MM.1S (cell line): ENCODE results near the gene KRT31.

Source experiments
- DNase-seq: peaks from one replicate; pipeline ENCODE4 v3.0.0-alpha.2; 2015
- H2AFZ ChIP-seq: fragments of 300-600 bp; sonication (generic); 2 replicates; pipeline ENCODE4 v1.6.0; 2016; ENCODE audit warnings: antibody characterized with exemption, low read length
- H3F3A ChIP-seq: fragments of 300-600 bp; sonication (generic); 2 replicates; pipeline ENCODE4 v1.6.1; 2016; ENCODE audit warnings: mild to moderate bottlenecking, antibody characterized with exemption, low read length, moderate library complexity, mixed read lengths; ENCODE audit not compliant: insufficient read depth
- H3K27ac ChIP-seq: fragments of 300-600 bp; sonication (generic); 2 replicates; pipeline ENCODE4 v1.5.1; 2016; ENCODE audit warnings: mild to moderate bottlenecking, low read length
- H3K27me3 ChIP-seq: fragments of 300-600 bp; sonication (generic); replicated peaks from 2 replicates; pipeline ENCODE4 v1.6.0; 2016; ENCODE audit warnings: low read length; ENCODE audit not compliant: insufficient read depth
- H3K36me3 ChIP-seq: fragments of 300-600 bp; sonication (generic); replicated peaks from 2 replicates; pipeline ENCODE4 v1.6.1; 2016; ENCODE audit warnings: mild to moderate bottlenecking, low read length, mixed read lengths; ENCODE audit not compliant: insufficient read depth
- H3K4me1 ChIP-seq: fragments of 300-600 bp; sonication (generic); 2 replicates; pipeline ENCODE4 v1.6.1; 2016; ENCODE audit warnings: low read length, mixed read lengths
- H3K4me2 ChIP-seq: fragments of 300-600 bp; sonication (generic); 2 replicates; pipeline ENCODE4 v1.6.0; 2016; ENCODE audit warnings: low read depth, low read length
- H3K4me3 ChIP-seq: fragments of 300-600 bp; sonication (generic); 2 replicates; pipeline ENCODE4 v1.5.1; 2016; ENCODE audit warnings: low read length, mixed read lengths
- H3K79me2 ChIP-seq: fragments of 300-600 bp; sonication (generic); 2 replicates; pipeline ENCODE4 v1.6.1; 2016; ENCODE audit warnings: mixed run types, low read length, mixed read lengths
- H3K9ac ChIP-seq: fragments of 300-600 bp; sonication (generic); 2 replicates; pipeline ENCODE4 v1.6.1; 2016; ENCODE audit warnings: low read length, mixed read lengths
- H3K9me2 ChIP-seq: fragments of 300-600 bp; sonication (generic); replicated peaks from 2 replicates; pipeline ENCODE4 v1.6.1; 2016; ENCODE audit warnings: mild to moderate bottlenecking, low read length, mixed read lengths; ENCODE audit not compliant: insufficient read depth
- H3K9me3 ChIP-seq: fragments of 300-600 bp; sonication (generic); replicated peaks from 2 replicates; pipeline ENCODE4 v1.6.1; 2016; ENCODE audit warnings: mild to moderate bottlenecking, low read length, mixed read lengths; ENCODE audit not compliant: insufficient read depth
- H4K20me1 ChIP-seq: fragments of 300-600 bp; sonication (generic); 2 replicates; pipeline ENCODE4 v1.6.1; 2016; ENCODE audit warnings: mild to moderate bottlenecking, low read length, moderate library complexity, mixed read lengths; ENCODE audit not compliant: insufficient read depth
- EZH2 ChIP-seq: fragments of 300-600 bp; sonication (generic); optimal IDR thresholded peaks from 2 replicates; pipeline ENCODE3; 2017; ENCODE audit warnings: low read depth, mild to moderate bottlenecking, antibody characterized with exemption, low read length, mixed read lengths
- EZH2phosphoT487 ChIP-seq: fragments of 300-600 bp; sonication (generic); IDR thresholded peaks from 2 replicates; pipeline ENCODE4 v1.6.1; 2018; ENCODE audit warnings: antibody characterized with exemption, low read length
- TF ChIP-seq, protein P1 (sequence below): fragments of 300-600 bp; sonication (generic); IDR thresholded peaks from 2 replicates; pipeline ENCODE4 v1.5.1; 2016; ENCODE audit warnings: antibody characterized with exemption, low read length, mixed read lengths

KRT31 gene

DNA sequence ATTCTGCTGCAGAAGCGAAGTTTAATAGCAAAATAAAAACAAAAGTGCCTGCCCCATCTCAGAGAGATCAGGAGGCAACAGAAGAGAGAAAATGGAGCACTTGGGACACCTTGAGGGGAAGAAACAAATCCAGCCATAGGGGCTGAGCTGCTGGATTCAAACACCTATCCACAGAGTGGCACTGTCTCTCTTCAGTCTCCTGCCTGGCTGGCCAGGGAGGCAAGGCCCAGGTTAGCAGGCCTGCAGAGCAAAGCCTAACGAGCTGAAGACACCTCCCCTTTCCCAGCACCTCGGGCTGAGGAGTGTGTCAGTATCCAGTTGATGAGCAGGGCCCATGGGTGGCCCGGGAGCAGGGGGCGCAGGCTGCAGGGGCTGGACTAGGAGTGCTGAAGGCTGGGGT, 8.8 kb upstream of the KRT31 start:
- Histone ChIP-seq H3K27me3 (no peaks in the 10 kb centered on the region), H3K4me3 (no peak overlapping the region), H4K20me1 (no peaks in the 10 kb centered on the region), H2AFZ (no peak overlapping the region), H3K79me2 (no peaks in the 10 kb centered on the region), H3F3A (no peaks in the 10 kb centered on the region), H3K9ac (no peak overlapping the region), H3K27ac (no peak overlapping the region), H3K4me2 (no peak overlapping the region), H3K36me3 (no peaks in the 10 kb centered on the region), H3K9me2 (no peaks in the 10 kb centered on the region), H3K4me1 (no peaks in the 10 kb centered on the region), H3K9me3 (no peaks in the 10 kb centered on the region)
- TF ChIP-seq EZH2phosphoT487 (no peak), EZH2 (no peak)
- TF ChIP-seq, protein P1, sequence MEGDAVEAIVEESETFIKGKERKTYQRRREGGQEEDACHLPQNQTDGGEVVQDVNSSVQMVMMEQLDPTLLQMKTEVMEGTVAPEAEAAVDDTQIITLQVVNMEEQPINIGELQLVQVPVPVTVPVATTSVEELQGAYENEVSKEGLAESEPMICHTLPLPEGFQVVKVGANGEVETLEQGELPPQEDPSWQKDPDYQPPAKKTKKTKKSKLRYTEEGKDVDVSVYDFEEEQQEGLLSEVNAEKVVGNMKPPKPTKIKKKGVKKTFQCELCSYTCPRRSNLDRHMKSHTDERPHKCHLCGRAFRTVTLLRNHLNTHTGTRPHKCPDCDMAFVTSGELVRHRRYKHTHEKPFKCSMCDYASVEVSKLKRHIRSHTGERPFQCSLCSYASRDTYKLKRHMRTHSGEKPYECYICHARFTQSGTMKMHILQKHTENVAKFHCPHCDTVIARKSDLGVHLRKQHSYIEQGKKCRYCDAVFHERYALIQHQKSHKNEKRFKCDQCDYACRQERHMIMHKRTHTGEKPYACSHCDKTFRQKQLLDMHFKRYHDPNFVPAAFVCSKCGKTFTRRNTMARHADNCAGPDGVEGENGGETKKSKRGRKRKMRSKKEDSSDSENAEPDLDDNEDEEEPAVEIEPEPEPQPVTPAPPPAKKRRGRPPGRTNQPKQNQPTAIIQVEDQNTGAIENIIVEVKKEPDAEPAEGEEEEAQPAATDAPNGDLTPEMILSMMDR = no peak
- no peak for DNase-seq

DNA sequence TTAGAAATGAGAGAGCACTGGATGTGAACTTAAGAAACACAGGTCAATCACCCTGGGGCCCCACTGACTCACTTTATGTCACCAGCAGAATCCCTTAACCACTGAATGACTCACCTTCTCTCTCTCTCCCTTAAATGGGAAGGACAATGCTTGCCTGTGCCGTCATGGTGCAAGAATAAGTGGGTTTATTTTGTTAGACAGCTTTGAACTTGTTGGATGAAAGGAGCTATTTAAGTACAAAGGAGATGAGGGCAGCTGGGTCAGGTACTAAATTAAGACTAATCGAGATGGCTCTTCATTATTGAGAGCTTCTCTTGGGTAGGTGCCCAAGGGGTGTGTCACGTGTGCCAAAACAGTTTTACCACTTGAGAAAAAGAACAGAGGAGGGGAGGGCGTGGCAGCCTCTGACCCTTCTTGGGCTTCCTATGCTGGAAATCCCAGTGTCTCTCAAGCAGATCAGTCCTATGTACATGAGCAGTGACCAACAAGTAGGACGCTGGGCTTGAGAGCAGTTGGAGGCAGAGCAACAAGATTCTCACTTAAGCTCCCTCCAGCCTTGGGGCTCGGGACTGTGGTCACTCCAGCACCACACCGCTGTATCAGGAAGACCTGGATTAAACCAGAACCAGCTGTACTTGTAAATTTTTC, 6.7 kb upstream of the KRT31 start:
- Histone ChIP-seq H3K4me1 (no peaks in the 10 kb centered on the region), H3K27me3 (no peaks in the 10 kb centered on the region), H3K4me3 (no peak overlapping the region), H2AFZ (no peak overlapping the region), H3K27ac (no peak overlapping the region), H3K9me3 (no peaks in the 10 kb centered on the region), H3K36me3 (no peaks in the 10 kb centered on the region), H4K20me1 (no peaks in the 10 kb centered on the region), H3K4me2 (no peak overlapping the region), H3F3A (no peaks in the 10 kb centered on the region), H3K9me2 (no peaks in the 10 kb centered on the region), H3K9ac (no peak overlapping the region), H3K79me2 (no peaks in the 10 kb centered on the region)
- DNase-seq = no peak
- TF ChIP-seq EZH2phosphoT487 (no peak), EZH2 (no peak)
- TF ChIP-seq, protein P1 = no peak

DNA sequence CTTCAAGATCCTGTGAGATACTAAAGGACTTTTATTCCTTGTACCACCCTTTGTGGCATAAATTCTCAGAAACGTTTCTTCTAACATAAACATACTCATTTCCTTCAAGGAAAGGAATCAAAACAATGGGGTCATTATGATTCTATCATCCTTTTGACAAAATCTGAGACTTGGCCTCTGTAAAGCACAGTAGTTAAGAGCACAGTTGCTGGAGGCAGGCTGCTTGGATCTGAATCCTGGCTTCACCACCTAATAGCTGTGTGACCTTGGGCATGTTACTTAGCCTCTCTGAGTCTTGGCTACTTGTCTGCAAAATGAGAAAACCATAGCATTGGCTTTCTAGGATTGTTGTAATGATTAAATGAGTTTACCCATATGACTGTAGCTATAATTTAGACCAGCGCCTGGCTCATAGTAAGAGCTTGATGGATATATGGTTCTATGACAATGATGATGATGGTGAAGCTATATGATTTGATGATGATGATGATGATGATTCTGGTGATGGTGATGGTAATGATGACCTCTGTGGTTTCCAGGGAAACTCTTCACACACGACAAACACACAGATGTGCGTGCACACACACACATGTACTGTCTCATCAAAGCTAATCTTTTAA, 6.1 kb upstream of the KRT31 start:
- no peaks in the 10 kb centered on the region for H3F3A ChIP-seq
- H2AFZ ChIP-seq = no peak overlapping the region
- TF ChIP-seq EZH2phosphoT487 (no peak), EZH2 (no peak)
- TF ChIP-seq, protein P1 = no peak
- no peaks in the 10 kb centered on the region for H3K9me3 ChIP-seq
- H3K27me3 ChIP-seq = no peaks in the 10 kb centered on the region
- no peaks in the 10 kb centered on the region for H4K20me1 ChIP-seq
- H3K36me3 ChIP-seq = no peaks in the 10 kb centered on the region
- no peak overlapping the region for H3K4me3 ChIP-seq
- H3K9ac ChIP-seq = no peak overlapping the region
- no peak for DNase-seq
- no peaks in the 10 kb centered on the region for H3K79me2 ChIP-seq
- H3K27ac ChIP-seq = no peak overlapping the region
- H3K9me2 ChIP-seq = no peaks in the 10 kb centered on the region
- no peaks in the 10 kb centered on the region for H3K4me1 ChIP-seq
- no peak overlapping the region for H3K4me2 ChIP-seq
